RKO (cell line): ENCODE data around the gene CTPS2.
"Not testable (repeated sequence)": the region's sequence is repeated elsewhere in the genome, so short reads cannot be mapped to it uniquely, and the experiment has no call there.

Source experiments
- DNase-seq: peaks from one replicate; pipeline ENCODE4 v3.0.0-alpha.2; 2016; ENCODE audit warnings: low spot score

CTPS2 gene

GRCh38 chrX:16653424-16653823 is 59.0 kb downstream of the CTPS2 start:
- DNase-seq = no peak

GRCh38 chrX:16651391-16652024 is 61.0 kb downstream of the CTPS2 start:
- DNase-seq = no peak

GRCh38 chrX:16649858-16650257 is 62.6 kb downstream of the CTPS2 start, which contains the start of gene S100G:
TSS of gene S100G (plus strand) at chrX:16650158. CDS start at chrX:16651007, 849 bp downstream.
- no peak for DNase-seq

GRCh38 chrX:16646366-16647138 is 65.9 kb downstream of the CTPS2 start:
- no peak for DNase-seq

- DNase-seq = no peak
Measured at GRCh38 chrX:16643176-16643575, 69.3 kb downstream of the CTPS2 start.

GRCh38 chrX:16640823-16641222 is 71.6 kb downstream of the CTPS2 start:
- no peak for DNase-seq

GRCh38 chrX:16639966-16640365 is 72.5 kb downstream of the CTPS2 start:
- DNase-seq = no peak

- no peak for DNase-seq
Measured at GRCh38 chrX:16638533-16638932, 73.9 kb downstream of the CTPS2 start.

- no peak for DNase-seq
Measured at GRCh38 chrX:16635596-16635995, 76.9 kb downstream of the CTPS2 start.

GRCh38 chrX:16635040-16635439 is 77.4 kb downstream of the CTPS2 start:
- no peak for DNase-seq

GRCh38 chrX:16633754-16634153 is 78.7 kb downstream of the CTPS2 start:
- DNase-seq = no peak

GRCh38 chrX:16629909-16630308 is 82.6 kb downstream of the CTPS2 start:
- no peak for DNase-seq

- DNase-seq = no peak
Measured at GRCh38 chrX:16628946-16629595, 83.4 kb downstream of the CTPS2 start.

- not testable (repeated sequence) for DNase-seq
Measured at GRCh38 chrX:16628511-16628910, 84.0 kb downstream of the CTPS2 start.

- DNase-seq = no peak
Measured at GRCh38 chrX:16619024-16619423, 93.4 kb downstream of the CTPS2 start.

- DNase-seq = no peak
Measured at GRCh38 chrX:16618422-16618821, 94.0 kb downstream of the CTPS2 start.

GRCh38 chrX:16617382-16617781 is 95.1 kb downstream of the CTPS2 start:
- no peak for DNase-seq

- DNase-seq = no peak
Measured at GRCh38 chrX:16612257-16612897, 100.1 kb downstream of the CTPS2 start.

- not testable (repeated sequence) for DNase-seq
Measured at GRCh38 chrX:16610654-16611053, 101.8 kb downstream of the CTPS2 start.

GRCh38 chrX:16610121-16610621 is 102.3 kb downstream of the CTPS2 start:
- DNase-seq = peak; percentile 52

GRCh38 chrX:16606142-16606720 is 106.2 kb downstream of the CTPS2 start:
- DNase-seq = no peak

- DNase-seq = no peak
Measured at GRCh38 chrX:16604337-16604736, 108.1 kb downstream of the CTPS2 start.
